ENCODE measurements around the gene MRPL36.
"Not testable (repeated sequence)": the region's sequence is repeated elsewhere in the genome, so short reads cannot be mapped to it uniquely, and the experiment has no call there.

Gene MRPL36

GRCh38 chr5:1796371-1797102 lies 3.1 kb downstream of the MRPL36 start:
- no peak for DNase-seq (ENCODE audit: low read depth)

- DNase-seq (ENCODE audit: low read depth): no peak
Measured at GRCh38 chr5:1795931-1796330, 3.7 kb downstream of the MRPL36 start.

DNA sequence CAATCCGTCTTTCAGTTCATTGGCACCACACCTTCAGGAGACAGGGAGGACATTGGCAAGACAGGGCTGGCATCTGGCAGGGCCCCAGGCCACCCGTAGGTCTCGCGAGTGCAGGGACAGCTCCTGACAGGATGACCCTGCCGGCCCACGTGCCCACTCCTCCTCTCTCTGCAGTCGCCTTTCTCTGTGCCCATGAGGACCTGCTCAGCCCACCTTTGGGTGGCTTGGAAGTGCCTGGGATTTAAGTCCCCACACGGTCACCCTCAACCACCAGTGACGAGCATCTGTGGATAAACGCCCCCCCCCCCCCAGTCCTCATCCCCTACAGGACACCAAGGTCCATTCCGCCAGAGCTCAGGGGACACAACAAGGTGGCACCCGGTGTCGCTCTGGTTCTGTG lies 4.1 kb downstream of the MRPL36 start:
- no peak for DNase-seq (ENCODE audit: low read depth)

DNA sequence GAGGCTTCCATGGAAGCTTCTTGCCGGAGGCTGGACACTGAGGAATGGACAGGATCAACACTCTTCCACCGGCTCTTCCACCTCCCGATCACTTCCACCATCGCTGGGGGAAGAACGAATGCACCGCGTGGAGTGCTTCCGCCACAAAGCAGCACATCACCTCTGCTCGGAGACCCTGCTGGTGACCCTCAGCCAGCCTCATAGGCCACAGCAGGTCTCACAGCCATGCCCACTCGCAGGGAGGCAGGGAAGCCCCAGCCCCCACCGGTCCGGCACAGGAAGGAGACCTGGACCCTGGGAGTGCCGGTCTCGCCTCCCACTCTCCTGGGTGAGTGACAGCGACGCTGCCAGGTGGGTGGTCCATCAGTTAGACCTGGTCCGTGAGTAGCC lies 4.7 kb downstream of the MRPL36 start:
- no peak for DNase-seq (ENCODE audit: low read depth)

GRCh38 chr5:1793966-1794900 lies 5.4 kb downstream of the MRPL36 start:
- DNase-seq (ENCODE audit: low read depth): no peak

- no peak for DNase-seq (ENCODE audit: low read depth)
Measured at GRCh38 chr5:1793301-1793740, 6.3 kb downstream of the MRPL36 start.

- peak; percentile 32 for DNase-seq (ENCODE audit: low read depth)
Measured at GRCh38 chr5:1792842-1793266, 6.8 kb downstream of the MRPL36 start.

GRCh38 chr5:1791176-1791575 lies 8.5 kb downstream of the MRPL36 start:
- DNase-seq (ENCODE audit: low read depth): no peak

- DNase-seq (ENCODE audit: low read depth): no peak
Measured at GRCh38 chr5:1789834-1790471, 9.7 kb downstream of the MRPL36 start.

DNA sequence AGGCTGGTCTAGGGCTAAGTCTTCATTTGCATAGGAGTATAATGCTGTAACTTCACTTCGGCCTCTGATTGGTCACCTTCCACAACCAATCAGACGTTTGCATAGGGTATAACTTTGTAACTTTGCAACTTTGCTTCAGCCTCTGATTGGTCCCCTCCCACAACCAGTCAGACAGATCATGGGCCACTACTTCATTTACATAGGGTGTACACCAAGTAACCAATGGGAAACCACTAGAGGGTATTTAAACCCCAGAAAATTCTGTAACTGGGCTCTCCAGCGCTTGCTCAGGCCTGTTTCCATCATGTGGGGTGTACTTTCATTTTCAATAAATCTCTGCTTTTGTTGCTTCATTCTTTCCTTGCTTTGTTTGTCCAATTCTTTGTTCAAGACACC lies 10.2 kb downstream of the MRPL36 start:
- DNase-seq (ENCODE audit: low read depth): not testable (repeated sequence)

DNA sequence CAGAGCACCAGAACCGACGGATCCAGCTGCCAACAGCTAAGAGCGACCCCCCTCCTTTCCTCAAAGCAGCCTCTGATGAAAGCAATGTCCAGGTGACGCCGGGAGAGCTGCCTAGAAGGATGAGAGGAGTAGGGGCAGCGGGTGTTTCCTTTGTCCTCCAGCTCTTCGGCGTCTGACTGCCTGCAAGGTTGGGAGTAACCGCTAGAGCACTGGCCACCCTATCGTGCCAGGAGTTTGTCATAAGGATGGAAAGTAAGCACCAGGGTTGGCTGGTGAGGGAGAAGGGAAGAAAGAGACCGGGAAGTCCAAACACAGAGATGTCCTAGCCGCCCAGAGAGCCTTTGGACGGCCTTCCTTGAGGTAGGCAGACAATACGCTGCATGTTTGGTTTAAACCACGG lies 10.8 kb downstream of the MRPL36 start:
- no peak for DNase-seq (ENCODE audit: low read depth)

DNA sequence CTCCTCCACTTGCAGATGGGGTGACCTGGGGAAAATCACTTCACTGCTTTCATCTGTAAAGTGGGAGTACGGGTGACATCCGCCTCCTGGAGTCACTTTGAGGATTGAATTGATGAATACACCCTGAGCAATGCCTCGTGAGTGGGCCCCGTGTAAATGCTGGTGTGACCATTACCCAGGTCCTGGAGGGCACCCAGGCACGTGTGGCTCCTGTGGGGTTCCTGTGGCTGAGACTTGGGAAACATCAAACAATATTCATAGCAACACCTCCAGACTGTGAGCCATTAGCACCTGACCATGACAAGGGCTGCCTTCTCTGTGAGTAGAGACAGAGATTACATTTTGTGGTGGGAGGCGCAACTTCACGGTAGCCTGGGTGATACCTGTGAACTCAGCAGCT lies 11.4 kb downstream of the MRPL36 start:
- DNase-seq (ENCODE audit: low read depth): no peak

DNA sequence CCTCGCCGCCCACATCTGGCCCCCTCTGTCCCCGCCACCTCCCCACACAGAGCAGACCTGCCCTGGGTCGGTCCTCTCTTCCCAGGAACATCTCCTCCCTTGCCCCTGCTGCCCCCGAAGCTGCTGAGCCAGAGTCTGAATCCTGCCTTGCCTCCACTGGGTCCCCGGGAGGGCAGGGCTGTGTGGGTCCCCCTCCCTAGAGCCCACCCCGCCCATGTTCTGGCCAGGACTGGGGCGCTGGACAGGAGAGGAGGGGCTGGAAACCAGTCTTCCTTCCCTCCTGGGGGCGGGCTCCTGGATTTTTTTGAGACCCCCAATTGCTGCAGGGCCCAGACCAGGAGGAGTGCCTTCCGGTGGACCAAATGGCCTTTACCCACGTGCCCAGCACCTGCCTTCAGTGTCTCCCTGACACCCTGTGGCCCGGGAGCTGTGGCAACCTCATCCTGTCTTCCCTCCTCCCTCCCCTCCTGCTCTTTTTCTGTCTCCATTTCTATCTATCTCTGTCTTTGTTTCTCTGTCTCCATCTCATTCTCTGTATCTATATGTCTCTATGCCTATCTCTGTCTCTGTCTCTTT lies 12.1 kb downstream of the MRPL36 start:
- no peak for DNase-seq (ENCODE audit: low read depth)

DNA sequence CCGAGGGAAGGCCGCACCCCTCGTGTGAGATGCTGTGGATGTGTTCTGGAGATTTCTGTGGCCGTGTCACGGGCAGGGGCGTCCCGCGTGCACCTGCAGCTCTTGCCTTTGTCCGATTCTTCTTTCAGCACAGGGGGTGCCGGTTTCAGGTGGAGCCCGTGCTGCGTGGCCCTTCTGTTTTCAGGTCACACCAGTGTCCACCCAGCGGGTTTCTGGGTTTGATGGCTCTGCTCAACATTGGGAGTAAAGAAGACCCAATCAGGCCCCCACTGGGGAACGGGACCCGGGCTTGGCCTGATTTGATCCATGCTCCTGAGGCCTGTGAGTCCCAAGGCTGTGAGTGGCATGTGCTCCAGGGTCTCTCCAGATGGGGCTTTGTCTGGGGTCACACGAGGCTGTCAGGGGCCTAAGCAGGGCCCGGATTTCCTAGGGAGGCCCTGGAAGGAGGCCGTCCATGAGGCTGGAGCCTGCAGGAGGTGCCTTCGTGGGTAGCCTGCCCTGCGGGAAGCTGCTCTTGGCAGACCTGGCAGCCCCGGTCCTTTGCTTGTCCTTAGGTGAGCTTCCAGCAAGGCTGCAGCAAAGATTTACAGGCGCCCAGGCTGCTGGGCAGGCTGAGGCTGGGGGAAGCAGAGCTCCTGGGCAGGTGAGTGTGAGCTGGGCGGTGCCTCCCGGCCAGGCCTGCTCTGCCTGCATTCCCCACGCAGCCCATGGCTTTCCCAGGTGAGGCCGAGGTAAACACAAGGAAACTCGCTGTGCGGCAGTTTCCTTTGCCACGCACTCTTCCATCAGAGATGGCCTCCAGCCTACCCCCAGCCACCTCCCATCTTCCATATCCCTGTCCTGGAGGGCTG lies 12.8 kb downstream of the MRPL36 start:
- no peak for DNase-seq (ENCODE audit: low read depth)

DNA sequence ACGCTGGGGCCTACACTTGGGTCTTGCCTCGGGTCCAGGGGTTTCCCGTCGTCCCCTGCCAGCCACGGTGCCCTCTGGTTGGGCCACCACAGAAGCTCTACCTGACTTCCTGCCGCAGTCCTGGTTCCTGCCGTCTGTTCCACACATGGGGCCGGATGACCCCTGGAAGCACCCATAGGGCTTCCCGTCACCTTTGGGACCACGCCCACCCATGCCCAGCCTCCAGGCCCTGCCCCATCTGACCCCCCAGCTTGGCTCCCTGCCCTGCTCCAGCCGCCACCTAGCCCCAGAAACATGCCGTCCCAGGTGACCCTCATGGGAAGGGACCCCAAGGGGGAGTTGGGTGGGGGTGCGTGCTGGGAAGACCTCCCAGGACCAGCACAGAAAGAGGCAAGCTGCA lies 13.7 kb downstream of the MRPL36 start:
- DNase-seq (ENCODE audit: low read depth): no peak

DNA sequence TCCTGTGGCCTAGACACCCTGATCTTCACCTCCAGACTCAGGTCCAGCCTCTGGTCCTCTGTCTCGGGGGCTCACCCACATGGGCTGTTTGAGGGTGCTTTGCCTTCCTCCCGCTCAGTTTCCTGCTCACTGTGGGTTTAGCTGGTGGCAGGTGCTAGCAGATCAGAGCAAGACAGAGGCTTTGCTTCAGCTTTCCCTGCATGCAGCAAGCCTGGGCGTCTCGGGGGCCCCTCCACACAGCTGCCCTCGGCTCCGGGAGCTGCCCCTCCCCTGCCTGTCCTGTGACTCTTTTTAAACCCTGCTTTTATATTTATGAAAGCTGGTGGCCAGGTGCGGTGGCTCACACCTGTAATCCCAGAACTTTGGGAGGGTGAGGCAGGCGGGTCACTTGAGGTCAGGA lies 14.6 kb downstream of the MRPL36 start:
- no peak for DNase-seq (ENCODE audit: low read depth)

DNA sequence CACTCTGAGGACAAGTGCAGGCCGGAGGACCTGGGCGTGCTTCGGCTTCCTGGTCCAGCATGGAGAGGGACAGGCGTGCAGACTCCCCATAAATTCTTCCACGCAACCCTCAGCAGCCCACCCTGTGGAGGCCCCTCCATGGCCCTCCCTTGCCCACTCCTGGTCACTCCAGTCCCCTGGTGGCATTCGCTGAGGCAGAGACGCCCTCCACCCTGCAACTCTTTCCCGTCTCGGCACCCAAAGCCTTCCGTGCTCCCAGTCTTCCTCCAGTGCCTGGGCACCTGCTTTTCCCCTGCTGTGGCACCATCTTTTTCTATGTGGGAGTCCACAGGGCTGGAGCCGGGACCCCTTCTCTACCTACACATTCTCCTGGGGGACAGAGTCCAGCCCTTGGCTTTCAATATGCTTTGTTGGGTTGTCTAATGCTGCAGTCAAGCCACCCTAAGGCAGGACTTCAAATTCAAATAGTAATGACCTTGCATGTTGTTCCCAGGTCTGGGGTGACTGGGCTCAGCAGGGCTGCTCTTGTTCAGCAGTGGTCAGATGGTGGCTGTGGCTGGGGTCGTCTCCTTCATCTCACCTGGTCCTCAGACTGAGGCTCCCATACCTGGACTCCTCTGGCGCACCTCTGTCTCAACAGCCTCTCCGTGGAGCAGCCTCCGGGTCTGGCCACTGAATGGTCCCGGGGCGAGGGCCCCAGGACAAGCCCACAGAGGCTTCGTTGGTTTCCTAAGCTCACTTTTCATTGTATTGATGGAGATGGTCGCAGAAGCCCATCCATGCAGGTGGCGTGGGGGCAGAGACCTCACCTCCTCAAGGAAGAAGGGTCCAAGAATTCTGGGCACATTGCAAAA lies 15.2 kb downstream of the MRPL36 start:
- DNase-seq (ENCODE audit: low read depth): no peak

- no peak for DNase-seq (ENCODE audit: low read depth)
Measured at GRCh38 chr5:1783216-1783554, 16.5 kb downstream of the MRPL36 start.

DNA sequence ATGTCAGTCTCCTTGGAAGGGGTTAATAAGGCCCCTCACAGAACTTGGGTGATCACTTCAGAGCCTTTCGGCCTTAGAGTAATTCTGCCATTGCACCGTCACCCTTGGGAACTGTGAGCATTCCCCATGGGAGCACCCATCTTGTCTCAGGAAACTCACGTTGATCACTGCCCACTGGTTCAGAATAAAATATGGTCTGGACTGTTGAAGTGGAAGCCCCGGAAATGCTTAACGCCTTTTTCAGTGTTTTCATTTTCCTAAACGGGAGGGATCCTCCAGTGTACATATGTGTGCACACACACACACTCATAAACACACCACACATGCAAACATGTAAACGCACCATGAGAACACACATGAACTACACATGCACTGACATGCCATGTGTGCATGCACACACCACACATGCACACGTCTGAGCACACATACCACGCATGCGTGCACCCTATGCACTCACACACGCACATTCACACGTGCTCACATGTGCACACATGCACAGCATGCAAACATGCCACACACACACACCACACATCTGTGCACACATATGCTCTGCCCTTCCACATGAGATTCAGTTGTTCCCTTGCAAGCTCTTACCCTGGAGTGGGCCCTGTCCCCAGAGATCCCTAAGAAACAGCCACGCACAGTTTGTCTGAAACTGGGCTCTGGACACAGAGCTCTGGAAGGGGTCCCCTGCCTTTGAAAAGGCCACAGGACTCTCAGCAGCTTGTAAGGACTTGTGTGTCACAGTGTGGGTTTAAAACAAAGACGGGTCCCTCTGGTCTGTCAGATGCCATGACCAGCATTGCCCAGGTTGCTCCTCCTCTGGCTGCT lies 17.0 kb downstream of the MRPL36 start:
- no peak for DNase-seq (ENCODE audit: low read depth)
